ENCODE measurements around the gene UQCC2.

UQCC2 gene

GRCh38 chr6:33711140-33712129 lies at the start of gene UQCC2:
UQCC2 (minus strand) TSS chr6:33711700; CDS start chr6:33711686, 14 bp downstream.
- Histone ChIP-seq H3K9me3 (ENCODE audit: low read length) (no peaks in the 10 kb centered on the region), H4K20me1 (ENCODE audit: insufficient read depth, low read length) (no peaks in the 10 kb centered on the region), H3K4me2 (ENCODE audit: low read length) (peak within 1 kb of the TSS; percentile 94), H3K4me3 (ENCODE audit: low read depth, low read length, poor library complexity, severe bottlenecking) (peak within 1 kb of the TSS; percentile 70), H2AFZ (ENCODE audit: low read length) (peak within 1 kb of the TSS; percentile 90), H3K27ac (ENCODE audit: low read depth, low read length, poor library complexity, severe bottlenecking) (peak within 1 kb of the TSS; percentile 87), H3K9me2 (ENCODE audit: low read depth, low read length) (no peaks in the 10 kb centered on the region), H3K9ac (ENCODE audit: low read length) (peak within 1 kb of the TSS; percentile 83), H3K36me3 (ENCODE audit: insufficient read depth, low read length) (peaks cover 43% of the 10 kb centered on the region), H3K27me3 (ENCODE audit: insufficient read depth, low read length) (no peaks in the 10 kb centered on the region), H3K79me2 (ENCODE audit: insufficient read depth, low read length) (0 out of 2 replicates have a peak, but pooled peaks cover 2% of the 10 kb centered on the region), H3F3A (ENCODE audit: insufficient read depth, low read length) (no peaks in the 10 kb centered on the region), H3K4me1 (ENCODE audit: insufficient read depth, low read length, severe bottlenecking) (peaks cover 43% of the 10 kb centered on the region)
- TF ChIP-seq EZH2 (IDR thresholded peaks at IDR 0.05; ENCODE audit: borderline replicate concordance, low read length) (no peak), CTCF (IDR thresholded peaks at IDR 0.05; ENCODE audit: low read length) (peak; percentile 59)

GRCh38 chr6:33759887-33760629 lies 48.6 kb upstream of the UQCC2 start:
- Histone ChIP-seq H3K27ac (ENCODE audit: low read depth, low read length, poor library complexity, severe bottlenecking) (no peak overlapping the region), H3F3A (ENCODE audit: insufficient read depth, low read length) (no peaks in the 10 kb centered on the region), H3K9me2 (ENCODE audit: low read depth, low read length) (no peaks in the 10 kb centered on the region), H2AFZ (ENCODE audit: low read length) (no peak overlapping the region), H3K4me3 (ENCODE audit: low read depth, low read length, poor library complexity, severe bottlenecking) (no peak overlapping the region), H3K36me3 (ENCODE audit: insufficient read depth, low read length) (no peaks in the 10 kb centered on the region), H3K79me2 (ENCODE audit: insufficient read depth, low read length) (no peaks in the 10 kb centered on the region), H3K4me2 (ENCODE audit: low read length) (no peak overlapping the region), H3K9ac (ENCODE audit: low read length) (no peak overlapping the region), H3K27me3 (ENCODE audit: insufficient read depth, low read length) (peaks cover 6% of the 10 kb centered on the region; the same call in 1 of the 2 replicates), H3K9me3 (ENCODE audit: low read length) (no peaks in the 10 kb centered on the region), H4K20me1 (ENCODE audit: insufficient read depth, low read length) (no peaks in the 10 kb centered on the region), H3K4me1 (ENCODE audit: insufficient read depth, low read length, severe bottlenecking) (no peaks in the 10 kb centered on the region)
- TF ChIP-seq EZH2 (IDR thresholded peaks at IDR 0.05; ENCODE audit: borderline replicate concordance, low read length) (no peak), CTCF (IDR thresholded peaks at IDR 0.05; ENCODE audit: low read length) (no peak)

- no peak overlapping the region for H2AFZ ChIP-seq (ENCODE audit: low read length)
- H4K20me1 ChIP-seq (ENCODE audit: insufficient read depth, low read length), result no peaks in the 10 kb centered on the region
- H3K27ac ChIP-seq (ENCODE audit: low read depth, low read length, poor library complexity, severe bottlenecking), result no peak overlapping the region
- no peaks in the 10 kb centered on the region for H3K4me1 ChIP-seq (ENCODE audit: insufficient read depth, low read length, severe bottlenecking)
- no peaks in the 10 kb centered on the region for H3K79me2 ChIP-seq (ENCODE audit: insufficient read depth, low read length)
- no peak overlapping the region for H3K4me3 ChIP-seq (ENCODE audit: low read depth, low read length, poor library complexity, severe bottlenecking)
- no peaks in the 10 kb centered on the region for H3K9me2 ChIP-seq (ENCODE audit: low read depth, low read length)
- TF ChIP-seq CTCF (IDR thresholded peaks at IDR 0.05; ENCODE audit: low read length), result no peak
- no peak for TF ChIP-seq EZH2 (IDR thresholded peaks at IDR 0.05; ENCODE audit: borderline replicate concordance, low read length)
- H3K27me3 ChIP-seq (ENCODE audit: insufficient read depth, low read length), result peaks cover 6% of the 10 kb centered on the region
- no peak overlapping the region for H3K4me2 ChIP-seq (ENCODE audit: low read length)
- H3K36me3 ChIP-seq (ENCODE audit: insufficient read depth, low read length), result no peaks in the 10 kb centered on the region
- H3K9me3 ChIP-seq (ENCODE audit: low read length), result no peaks in the 10 kb centered on the region
- no peaks in the 10 kb centered on the region for H3F3A ChIP-seq (ENCODE audit: insufficient read depth, low read length)
- H3K9ac ChIP-seq (ENCODE audit: low read length), result no peak overlapping the region
These were observed 47.3 kb upstream of the UQCC2 start for GRCh38 chr6:33758815-33759216.
